ENCODE results near the gene MMP24OS. TPM values are rescaled to one million over a fixed set of nuclear protein-coding genes. Genes with fewer than 3 reads are reported as not detected.
A peak's percentile ranks its signal among the peaks of the same experiment; 100 is the strongest.

Gene MMP24OS
- total RNA-seq, 1 donor from 2014 or later, result 4.2 TPM

DNA sequence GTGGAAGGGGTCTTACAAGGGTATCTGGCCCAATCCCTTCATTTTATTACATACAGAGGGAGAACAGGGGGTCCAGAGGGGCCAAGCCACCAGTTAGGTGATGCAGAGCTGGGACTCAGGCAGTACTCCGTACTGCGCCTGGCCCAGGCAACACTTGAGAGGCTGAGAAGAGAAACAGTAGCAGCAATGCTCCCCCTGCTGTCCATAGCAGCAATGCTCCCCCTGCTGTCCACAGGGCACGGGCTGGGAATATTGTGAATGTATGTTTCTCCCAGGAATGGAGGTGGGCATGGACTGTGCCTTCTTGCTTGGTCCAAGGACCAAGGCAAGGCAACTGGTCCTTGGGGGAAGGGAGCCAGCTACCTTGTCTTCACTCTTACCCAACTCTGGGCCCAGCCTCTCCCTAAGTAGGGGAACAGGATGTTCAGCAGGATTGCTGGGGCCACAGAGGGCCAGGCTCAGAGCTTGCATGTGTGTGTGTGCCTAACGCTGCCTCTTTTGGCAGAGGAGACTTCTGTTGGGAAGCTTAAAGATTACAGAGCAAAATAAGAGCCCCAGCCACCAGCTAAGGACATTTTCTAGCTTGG is 29.1 kb upstream of the MMP24OS start:
- Histone ChIP-seq H3K27ac (ENCODE audit: low read depth, low read length) (peak overlapping the region; percentile 74), H3K9ac (ENCODE audit: low read depth in 1 of 3, low read length in 3 of 3) (peak overlapping the region in 1 of 3 donors; percentile 27)

DNA sequence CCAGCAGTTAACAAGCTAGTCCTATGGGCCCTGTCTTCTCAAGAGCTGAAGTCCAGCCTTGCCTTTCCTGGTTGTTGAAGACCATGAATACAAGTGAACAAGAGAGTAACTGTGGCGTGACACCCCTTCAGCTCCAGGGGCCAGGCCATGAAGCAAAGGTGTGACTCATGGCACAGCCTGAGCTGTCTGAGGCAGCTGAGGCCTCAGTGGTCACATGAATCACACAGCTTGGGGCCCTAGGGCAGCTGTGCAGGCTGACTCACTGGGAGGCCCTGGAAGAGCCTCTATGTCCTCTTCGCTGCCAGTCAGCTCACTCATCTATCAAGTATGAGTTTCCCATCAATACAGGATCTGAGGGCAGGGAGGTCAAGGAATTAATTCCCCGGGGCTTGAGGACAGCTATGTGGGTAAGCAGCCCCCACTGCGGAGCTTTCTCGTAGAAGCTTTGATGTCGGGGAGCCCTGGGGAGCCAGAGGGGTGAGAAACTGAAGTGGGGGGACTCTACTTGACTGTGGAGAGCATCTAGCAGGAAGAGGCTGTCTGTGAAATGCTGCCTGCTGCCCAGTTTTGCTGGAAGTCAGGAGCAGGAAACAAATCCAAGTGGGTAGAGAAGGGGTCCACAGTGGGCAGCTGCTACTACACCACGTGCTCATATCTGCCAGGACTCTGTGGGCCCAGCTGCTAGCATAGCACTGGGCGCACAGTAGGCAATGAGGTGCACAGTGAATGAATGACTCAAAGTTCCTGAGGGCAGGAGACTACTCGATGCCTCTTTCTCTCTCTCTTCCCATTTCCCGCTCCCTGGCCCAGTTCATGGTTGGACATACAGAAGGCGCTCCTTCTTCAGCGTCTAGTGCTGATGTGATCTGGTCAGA is 28.0 kb upstream of the MMP24OS start:
- H3K9ac ChIP-seq (ENCODE audit: low read depth in 1 of 3, low read length in 3 of 3), result peak overlapping the region in 1 of 3 donors; percentile 33
- H3K36me3 ChIP-seq (ENCODE audit: control insufficient read depth in 3 of 3, insufficient read depth in 3 of 3, low read length in 3 of 3), result peaks cover 0 to 7% (median 4%) of the 10 kb centered on the region in 3 donors
- H3K4me1 ChIP-seq (ENCODE audit: control insufficient read depth in 3 of 3, insufficient read depth in 3 of 3, low read length in 3 of 3), result peaks cover 11 to 50% (median 38%) of the 10 kb centered on the region in 3 donors
- no peaks in the 10 kb centered on the region for H3K27me3 ChIP-seq (ENCODE audit: control insufficient read depth in 3 of 3, insufficient read depth in 3 of 3, low read length in 3 of 3)
- no peaks in the 10 kb centered on the region for H3K9me3 ChIP-seq (ENCODE audit: control insufficient read depth in 3 of 3, low read length in 3 of 3)
- no peak overlapping the region for H3K4me3 ChIP-seq (ENCODE audit: low read length in 3 of 3)
- H3K27ac ChIP-seq (ENCODE audit: low read depth, low read length), result peak overlapping the region; percentile 74

More for the DNA sequence above, 29.1 kb upstream of the MMP24OS start:
- H3K4me1 ChIP-seq (ENCODE audit: control insufficient read depth in 3 of 3, insufficient read depth in 3 of 3, low read length in 3 of 3), result peaks cover 11 to 50% (median 38%) of the 10 kb centered on the region in 3 donors
- H3K9me3 ChIP-seq (ENCODE audit: control insufficient read depth in 3 of 3, low read length in 3 of 3), result no peaks in the 10 kb centered on the region
- peaks cover 0 to 7% (median 4%) of the 10 kb centered on the region in 3 donors for H3K36me3 ChIP-seq (ENCODE audit: control insufficient read depth in 3 of 3, insufficient read depth in 3 of 3, low read length in 3 of 3)
- H3K27me3 ChIP-seq (ENCODE audit: control insufficient read depth in 3 of 3, insufficient read depth in 3 of 3, low read length in 3 of 3), result no peaks in the 10 kb centered on the region
- H3K4me3 ChIP-seq (ENCODE audit: low read length in 3 of 3), result no peak overlapping the region

- H3K4me1 ChIP-seq (ENCODE audit: control insufficient read depth in 3 of 3, insufficient read depth in 3 of 3, low read length in 3 of 3), result peaks cover 11 to 50% (median 38%) of the 10 kb centered on the region in 3 donors
- H3K27ac ChIP-seq (ENCODE audit: low read depth, low read length), result peak overlapping the region; percentile 74
- no peaks in the 10 kb centered on the region for H3K27me3 ChIP-seq (ENCODE audit: control insufficient read depth in 3 of 3, insufficient read depth in 3 of 3, low read length in 3 of 3)
- peaks cover 0 to 7% (median 4%) of the 10 kb centered on the region in 3 donors for H3K36me3 ChIP-seq (ENCODE audit: control insufficient read depth in 3 of 3, insufficient read depth in 3 of 3, low read length in 3 of 3)
- H3K9ac ChIP-seq (ENCODE audit: low read depth in 1 of 3, low read length in 3 of 3), result peak overlapping the region in 2 of 3 donors; percentile 8 to 54
- no peak overlapping the region for H3K4me3 ChIP-seq (ENCODE audit: low read length in 3 of 3)
- H3K9me3 ChIP-seq (ENCODE audit: control insufficient read depth in 3 of 3, low read length in 3 of 3), result no peaks in the 10 kb centered on the region
Observed at GRCh38 chr20:35304956-35305355, 27.0 kb upstream of the MMP24OS start.

GRCh38 chr20:35303735-35304491 is 26.0 kb upstream of the MMP24OS start:
- H3K27ac ChIP-seq (ENCODE audit: low read depth, low read length), result no peak overlapping the region
- no peaks in the 10 kb centered on the region for H3K9me3 ChIP-seq (ENCODE audit: control insufficient read depth in 3 of 3, low read length in 3 of 3)
- H3K4me3 ChIP-seq (ENCODE audit: low read length in 3 of 3), result no peak overlapping the region
- H3K27me3 ChIP-seq (ENCODE audit: control insufficient read depth in 3 of 3, insufficient read depth in 3 of 3, low read length in 3 of 3), result no peaks in the 10 kb centered on the region
- peaks cover 0 to 6% (median 4%) of the 10 kb centered on the region in 3 donors for H3K36me3 ChIP-seq (ENCODE audit: control insufficient read depth in 3 of 3, insufficient read depth in 3 of 3, low read length in 3 of 3)
- peaks cover 11 to 50% (median 38%) of the 10 kb centered on the region in 3 donors for H3K4me1 ChIP-seq (ENCODE audit: control insufficient read depth in 3 of 3, insufficient read depth in 3 of 3, low read length in 3 of 3)
- peak overlapping the region in 1 of 3 donors; percentile 8 for H3K9ac ChIP-seq (ENCODE audit: low read depth in 1 of 3, low read length in 3 of 3)

- Histone ChIP-seq H3K4me1 (ENCODE audit: control insufficient read depth in 3 of 3, insufficient read depth in 3 of 3, low read length in 3 of 3) (peaks cover 9 to 46% (median 36%) of the 10 kb centered on the region in 3 donors), H3K9ac (ENCODE audit: low read depth in 1 of 3, low read length in 3 of 3) (no peak overlapping the region), H3K27me3 (ENCODE audit: control insufficient read depth in 3 of 3, insufficient read depth in 3 of 3, low read length in 3 of 3) (no peaks in the 10 kb centered on the region), H3K9me3 (ENCODE audit: control insufficient read depth in 3 of 3, low read length in 3 of 3) (no peaks in the 10 kb centered on the region), H3K36me3 (ENCODE audit: control insufficient read depth in 3 of 3, insufficient read depth in 3 of 3, low read length in 3 of 3) (peaks cover 0 to 5% (median 4%) of the 10 kb centered on the region in 3 donors), H3K27ac (ENCODE audit: low read depth, low read length) (no peak overlapping the region), H3K4me3 (ENCODE audit: low read length in 3 of 3) (no peak overlapping the region)
Observed at GRCh38 chr20:35303382-35303734, 25.4 kb upstream of the MMP24OS start.

DNA sequence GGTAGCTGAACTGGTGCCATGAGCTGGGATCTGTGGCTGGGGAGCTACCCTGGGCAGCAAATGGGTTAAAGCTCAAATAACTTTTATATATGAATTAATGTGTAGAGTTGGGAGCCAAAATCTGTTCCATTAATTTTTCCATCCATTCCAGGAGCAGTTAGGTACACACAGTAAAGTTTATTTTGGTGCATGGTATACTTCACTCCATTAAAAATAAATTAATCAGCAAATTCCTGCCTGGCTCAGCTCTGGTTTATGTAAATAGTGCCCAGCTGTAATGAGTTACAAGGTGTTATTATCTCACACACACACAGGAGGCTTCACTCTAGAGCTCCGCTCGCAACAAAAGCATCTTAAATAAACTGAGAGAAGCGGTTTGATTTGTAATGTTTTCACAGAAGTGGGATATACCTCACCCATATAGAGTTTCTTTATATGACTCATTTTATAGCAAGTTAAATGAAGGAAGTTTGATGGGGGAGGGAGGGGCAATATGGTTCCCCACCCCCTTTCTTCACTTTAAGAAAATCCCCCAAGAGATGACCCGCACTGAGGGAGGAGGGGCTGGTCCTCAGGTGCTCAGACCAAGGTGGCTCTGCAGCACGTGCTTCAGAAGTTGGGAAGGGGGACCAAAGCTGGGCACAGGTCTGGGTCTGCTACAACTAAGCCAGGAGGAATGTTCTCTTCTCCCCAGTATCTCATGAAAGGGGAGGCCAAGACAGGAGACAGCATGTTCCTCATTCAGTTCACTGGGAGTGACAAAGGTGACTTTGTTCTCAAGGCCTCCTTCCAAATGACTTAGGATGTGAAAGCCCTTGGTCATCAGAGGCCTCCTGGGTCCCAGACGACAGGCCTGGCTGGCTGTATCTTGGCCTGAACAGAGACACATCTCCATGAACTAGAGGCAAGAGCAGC is 24.8 kb upstream of the MMP24OS start:
- Histone ChIP-seq H3K4me3 (ENCODE audit: low read length in 3 of 3) (no peak overlapping the region), H3K36me3 (ENCODE audit: control insufficient read depth in 3 of 3, insufficient read depth in 3 of 3, low read length in 3 of 3) (peaks cover 0 to 5% (median 4%) of the 10 kb centered on the region in 3 donors), H3K4me1 (ENCODE audit: control insufficient read depth in 3 of 3, insufficient read depth in 3 of 3, low read length in 3 of 3) (peaks cover 2 to 39% (median 29%) of the 10 kb centered on the region in 3 donors), H3K27me3 (ENCODE audit: control insufficient read depth in 3 of 3, insufficient read depth in 3 of 3, low read length in 3 of 3) (peaks cover 0 to 2% (median under 1%) of the 10 kb centered on the region in 3 donors), H3K9ac (ENCODE audit: low read depth in 1 of 3, low read length in 3 of 3) (no peak overlapping the region), H3K27ac (ENCODE audit: low read depth, low read length) (no peak overlapping the region), H3K9me3 (ENCODE audit: control insufficient read depth in 3 of 3, low read length in 3 of 3) (no peaks in the 10 kb centered on the region)

DNA sequence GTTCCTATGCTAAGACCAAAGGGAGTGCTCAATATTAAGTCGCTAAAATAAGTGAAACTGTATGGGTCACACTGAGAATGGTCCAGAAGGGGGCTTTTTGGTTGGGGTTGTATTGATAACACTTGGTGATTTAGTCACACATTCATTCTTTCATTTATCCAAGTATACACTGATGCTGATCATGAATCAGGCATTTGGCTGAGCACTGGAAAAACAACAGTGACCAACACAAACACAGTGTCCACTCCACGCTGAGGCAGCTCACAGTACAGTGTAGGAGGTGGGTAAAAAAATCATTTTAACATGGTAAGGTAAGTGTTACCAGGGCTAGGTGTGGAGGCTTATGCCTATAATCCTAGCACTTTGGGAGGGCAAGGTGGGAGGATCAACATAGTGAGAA is 23.5 kb upstream of the MMP24OS start:
- peaks cover 0 to 5% (median 3%) of the 10 kb centered on the region in 3 donors for H3K36me3 ChIP-seq (ENCODE audit: control insufficient read depth in 3 of 3, insufficient read depth in 3 of 3, low read length in 3 of 3)
- H3K9ac ChIP-seq (ENCODE audit: low read depth in 1 of 3, low read length in 3 of 3), result no peak overlapping the region
- no peak overlapping the region for H3K27ac ChIP-seq (ENCODE audit: low read depth, low read length)
- H3K27me3 ChIP-seq (ENCODE audit: control insufficient read depth in 3 of 3, insufficient read depth in 3 of 3, low read length in 3 of 3), result peaks cover 6 to 14% (median 13%) of the 10 kb centered on the region in 3 donors
- no peak overlapping the region for H3K4me3 ChIP-seq (ENCODE audit: low read length in 3 of 3)
- H3K4me1 ChIP-seq (ENCODE audit: control insufficient read depth in 3 of 3, insufficient read depth in 3 of 3, low read length in 3 of 3), result peaks cover 2 to 27% (median 18%) of the 10 kb centered on the region in 3 donors
- no peaks in the 10 kb centered on the region for H3K9me3 ChIP-seq (ENCODE audit: control insufficient read depth in 3 of 3, low read length in 3 of 3)

DNA sequence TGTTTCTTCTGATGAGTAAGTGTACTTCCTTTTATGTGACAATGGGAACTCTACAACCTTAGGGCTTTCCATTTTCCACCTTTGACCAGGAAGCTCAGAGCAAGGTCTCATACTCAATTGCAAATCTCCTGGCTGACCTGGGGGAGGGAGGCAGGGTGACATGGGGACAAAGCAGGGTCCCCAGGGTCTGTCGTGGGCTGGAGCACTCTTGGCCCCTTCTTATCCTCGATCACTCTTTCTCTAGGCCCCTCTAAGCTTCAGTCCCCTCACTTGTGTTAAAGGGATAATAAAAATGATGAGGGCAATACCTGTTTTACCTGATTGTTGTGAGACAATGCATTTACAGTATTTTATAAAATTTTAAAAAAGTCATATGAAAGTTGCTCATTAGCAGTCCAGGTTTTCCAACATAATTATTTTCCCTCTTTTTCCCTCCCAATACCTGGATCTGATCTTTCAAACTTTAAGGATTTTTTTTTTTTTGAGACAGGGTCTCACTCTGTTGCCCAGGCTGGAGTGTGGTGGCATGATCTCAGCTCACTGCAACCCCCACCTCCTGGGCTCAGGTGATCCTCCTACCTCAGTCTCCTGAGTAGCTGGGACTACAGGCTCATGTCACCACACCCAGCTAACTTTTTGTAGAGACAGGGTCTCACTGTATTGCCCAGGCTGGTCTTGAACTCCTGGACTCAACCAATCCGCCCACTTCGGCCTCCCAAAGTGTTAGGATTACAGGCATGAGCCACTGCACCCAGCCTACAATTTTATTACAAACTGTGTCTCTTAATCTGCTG is 22.7 kb upstream of the MMP24OS start:
- Histone ChIP-seq H3K36me3 (ENCODE audit: control insufficient read depth in 3 of 3, insufficient read depth in 3 of 3, low read length in 3 of 3) (peaks cover 0 to 5% (median 0%) of the 10 kb centered on the region in 3 donors), H3K27me3 (ENCODE audit: control insufficient read depth in 3 of 3, insufficient read depth in 3 of 3, low read length in 3 of 3) (peaks cover 14 to 21% (median 21%) of the 10 kb centered on the region in 3 donors), H3K9ac (ENCODE audit: low read depth in 1 of 3, low read length in 3 of 3) (no peak overlapping the region), H3K4me1 (ENCODE audit: control insufficient read depth in 3 of 3, insufficient read depth in 3 of 3, low read length in 3 of 3) (peaks cover 2 to 19% (median 10%) of the 10 kb centered on the region in 3 donors), H3K27ac (ENCODE audit: low read depth, low read length) (no peak overlapping the region), H3K9me3 (ENCODE audit: control insufficient read depth in 3 of 3, low read length in 3 of 3) (no peaks in the 10 kb centered on the region), H3K4me3 (ENCODE audit: low read length in 3 of 3) (no peak overlapping the region)

All from skeletal muscle tissue (tissue), 4 donors.